PFSK-1 (cell line): ENCODE data around the gene PPP1R15A.

Experiments
- FOXP2 ChIP-seq: optimal IDR thresholded peaks from 2 replicates; pipeline ENCODE3; 2011; ENCODE audit warnings: borderline replicate concordance, control low read depth, inconsistent platforms; ENCODE audit not compliant: insufficient read depth; ENCODE audit errors: extremely low read length, extremely low read depth
- POLR2AphosphoS5 ChIP-seq: IDR thresholded peaks from 2 replicates; pipeline ENCODE4 v1.6.1; 2012; ENCODE audit warnings: low read depth, mild to moderate bottlenecking, control low read depth, low read length, moderate library complexity
- SIN3A ChIP-seq: IDR thresholded peaks from 2 replicates; pipeline ENCODE4 v1.6.1; 2012; ENCODE audit warnings: mild to moderate bottlenecking, low read length, moderate library complexity, borderline replicate concordance; ENCODE audit not compliant: insufficient read depth
- TAF1 ChIP-seq: IDR thresholded peaks from 2 replicates; pipeline ENCODE4 v1.6.1; 2012; ENCODE audit warnings: low read length, control low read depth, borderline replicate concordance; ENCODE audit not compliant: insufficient read depth
- TF ChIP-seq, protein P1 (sequence below), 2 experiments: IDR thresholded peaks; 2 replicates each; pipeline versions ENCODE4 v1.6.1 to v1.8.0; 2011 to 2012; ENCODE audit warnings: low read depth in 2 of 2, low read length in 2 of 2, control low read depth in 1 of 2, inconsistent platforms in 1 of 2, mild to moderate bottlenecking in 1 of 2, moderate library complexity in 1 of 2; ENCODE audit not compliant: insufficient read depth in 1 of 2

Gene PPP1R15A

DNA sequence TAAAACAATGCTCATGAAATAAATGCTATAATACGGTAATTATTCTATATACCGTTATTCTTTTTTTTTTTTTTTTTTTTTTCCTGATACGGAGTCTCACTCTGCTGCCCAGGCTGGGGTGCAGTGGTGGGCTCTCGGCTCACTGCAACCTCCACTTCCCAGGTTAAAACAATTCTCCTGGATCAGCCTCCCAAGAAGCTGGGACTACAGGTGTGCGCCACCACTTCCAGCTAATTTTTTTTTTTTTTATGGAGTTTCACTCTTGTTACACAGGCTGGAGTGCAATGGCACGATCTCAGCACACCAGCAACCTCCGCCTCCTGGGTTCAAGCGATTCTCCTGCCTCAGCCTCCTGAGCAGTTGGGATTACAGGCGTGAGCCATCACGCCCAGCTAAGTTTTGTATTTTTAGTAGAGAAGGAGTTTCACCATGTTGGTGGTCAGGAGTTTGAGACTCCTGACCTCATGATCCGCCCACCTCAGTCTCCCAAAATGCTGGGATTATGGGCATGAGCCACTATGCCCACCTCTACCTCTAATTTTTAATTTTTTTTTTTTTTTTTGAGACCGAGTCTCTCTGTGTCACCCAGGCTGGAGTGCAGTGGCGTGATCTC lies 6.9 kb downstream of the PPP1R15A start:
- TF ChIP-seq FOXP2 (no peak), TAF1 (no peak), SIN3A (no peak), POLR2AphosphoS5 (no peak)
- TF ChIP-seq, protein P1, sequence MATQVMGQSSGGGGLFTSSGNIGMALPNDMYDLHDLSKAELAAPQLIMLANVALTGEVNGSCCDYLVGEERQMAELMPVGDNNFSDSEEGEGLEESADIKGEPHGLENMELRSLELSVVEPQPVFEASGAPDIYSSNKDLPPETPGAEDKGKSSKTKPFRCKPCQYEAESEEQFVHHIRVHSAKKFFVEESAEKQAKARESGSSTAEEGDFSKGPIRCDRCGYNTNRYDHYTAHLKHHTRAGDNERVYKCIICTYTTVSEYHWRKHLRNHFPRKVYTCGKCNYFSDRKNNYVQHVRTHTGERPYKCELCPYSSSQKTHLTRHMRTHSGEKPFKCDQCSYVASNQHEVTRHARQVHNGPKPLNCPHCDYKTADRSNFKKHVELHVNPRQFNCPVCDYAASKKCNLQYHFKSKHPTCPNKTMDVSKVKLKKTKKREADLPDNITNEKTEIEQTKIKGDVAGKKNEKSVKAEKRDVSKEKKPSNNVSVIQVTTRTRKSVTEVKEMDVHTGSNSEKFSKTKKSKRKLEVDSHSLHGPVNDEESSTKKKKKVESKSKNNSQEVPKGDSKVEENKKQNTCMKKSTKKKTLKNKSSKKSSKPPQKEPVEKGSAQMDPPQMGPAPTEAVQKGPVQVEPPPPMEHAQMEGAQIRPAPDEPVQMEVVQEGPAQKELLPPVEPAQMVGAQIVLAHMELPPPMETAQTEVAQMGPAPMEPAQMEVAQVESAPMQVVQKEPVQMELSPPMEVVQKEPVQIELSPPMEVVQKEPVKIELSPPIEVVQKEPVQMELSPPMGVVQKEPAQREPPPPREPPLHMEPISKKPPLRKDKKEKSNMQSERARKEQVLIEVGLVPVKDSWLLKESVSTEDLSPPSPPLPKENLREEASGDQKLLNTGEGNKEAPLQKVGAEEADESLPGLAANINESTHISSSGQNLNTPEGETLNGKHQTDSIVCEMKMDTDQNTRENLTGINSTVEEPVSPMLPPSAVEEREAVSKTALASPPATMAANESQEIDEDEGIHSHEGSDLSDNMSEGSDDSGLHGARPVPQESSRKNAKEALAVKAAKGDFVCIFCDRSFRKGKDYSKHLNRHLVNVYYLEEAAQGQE (IDR thresholded peaks at IDR 0.05; ENCODE audit: insufficient read depth in 1 of 2, low read depth in 2 of 2, low read length in 2 of 2) = no peak

DNA sequence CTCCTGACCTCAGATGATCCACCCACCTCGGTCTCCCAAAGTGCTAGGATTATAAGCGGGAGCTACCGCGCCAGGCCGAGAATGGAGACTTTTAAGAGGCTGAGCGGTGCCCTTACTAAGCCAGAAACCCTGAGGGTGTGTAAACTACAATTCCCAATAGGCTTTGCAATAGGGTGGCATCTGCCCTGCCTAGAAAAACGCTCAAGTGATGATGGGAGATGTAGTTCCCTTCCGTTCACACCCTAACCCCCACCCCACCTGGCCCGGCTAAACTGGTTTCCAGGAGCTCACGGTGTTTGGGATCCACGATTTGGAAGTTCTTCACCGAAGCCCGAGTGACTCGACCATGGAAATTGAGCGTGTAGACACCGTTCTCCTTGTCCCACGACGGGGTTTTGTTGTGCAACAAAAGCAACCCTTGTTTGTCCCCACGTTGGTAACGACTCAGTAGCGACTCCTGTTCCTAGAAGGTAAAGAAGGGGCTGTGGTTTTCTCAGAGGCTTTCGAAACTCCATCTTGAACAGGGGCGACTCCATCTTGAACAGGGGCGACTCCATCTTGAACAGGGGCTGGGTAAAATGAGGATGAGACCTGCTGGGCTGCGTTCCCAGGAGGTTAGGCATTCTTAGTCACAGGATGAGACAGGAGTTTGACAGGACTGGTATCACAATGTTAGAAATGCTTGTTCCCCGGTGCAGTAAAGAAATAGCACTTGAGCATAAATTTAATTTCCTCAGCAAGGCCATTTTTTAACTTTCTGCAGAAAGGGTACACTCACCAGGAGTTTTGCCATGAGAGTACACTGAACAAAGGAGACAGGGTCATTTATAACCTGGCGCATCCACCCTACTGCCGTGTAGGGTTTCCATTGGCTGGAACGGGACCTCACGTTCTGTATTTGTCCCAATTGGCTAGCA lies 9.8 kb downstream of the PPP1R15A start:
- no peak for TF ChIP-seq TAF1
- TF ChIP-seq POLR2AphosphoS5 = no peak
- no peak for TF ChIP-seq FOXP2
- no peak for TF ChIP-seq SIN3A
- TF ChIP-seq, protein P1 (IDR thresholded peaks at IDR 0.05; ENCODE audit: insufficient read depth in 1 of 2, low read depth in 2 of 2, low read length in 2 of 2) = no peak

DNA sequence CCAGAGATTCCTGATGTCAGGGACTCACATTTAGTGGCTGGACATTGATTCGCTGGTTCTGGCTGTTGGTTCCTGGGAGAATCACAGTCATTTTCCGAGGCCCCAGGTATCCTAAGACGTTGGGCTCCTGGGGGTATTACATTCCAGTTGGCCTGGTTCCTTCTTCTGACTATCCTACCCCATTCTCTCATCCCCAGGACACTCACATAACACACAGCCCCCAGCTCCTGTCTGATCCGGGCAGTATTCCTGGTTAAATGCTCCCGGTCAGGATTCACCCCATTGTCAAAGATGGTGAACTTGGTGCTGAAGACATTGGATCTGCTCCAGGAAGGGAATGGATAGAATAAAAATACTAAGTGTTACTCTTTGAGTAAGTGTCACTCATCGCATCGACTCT lies 11.5 kb downstream of the PPP1R15A start:
- no peak for TF ChIP-seq FOXP2
- no peak for TF ChIP-seq TAF1

DNA sequence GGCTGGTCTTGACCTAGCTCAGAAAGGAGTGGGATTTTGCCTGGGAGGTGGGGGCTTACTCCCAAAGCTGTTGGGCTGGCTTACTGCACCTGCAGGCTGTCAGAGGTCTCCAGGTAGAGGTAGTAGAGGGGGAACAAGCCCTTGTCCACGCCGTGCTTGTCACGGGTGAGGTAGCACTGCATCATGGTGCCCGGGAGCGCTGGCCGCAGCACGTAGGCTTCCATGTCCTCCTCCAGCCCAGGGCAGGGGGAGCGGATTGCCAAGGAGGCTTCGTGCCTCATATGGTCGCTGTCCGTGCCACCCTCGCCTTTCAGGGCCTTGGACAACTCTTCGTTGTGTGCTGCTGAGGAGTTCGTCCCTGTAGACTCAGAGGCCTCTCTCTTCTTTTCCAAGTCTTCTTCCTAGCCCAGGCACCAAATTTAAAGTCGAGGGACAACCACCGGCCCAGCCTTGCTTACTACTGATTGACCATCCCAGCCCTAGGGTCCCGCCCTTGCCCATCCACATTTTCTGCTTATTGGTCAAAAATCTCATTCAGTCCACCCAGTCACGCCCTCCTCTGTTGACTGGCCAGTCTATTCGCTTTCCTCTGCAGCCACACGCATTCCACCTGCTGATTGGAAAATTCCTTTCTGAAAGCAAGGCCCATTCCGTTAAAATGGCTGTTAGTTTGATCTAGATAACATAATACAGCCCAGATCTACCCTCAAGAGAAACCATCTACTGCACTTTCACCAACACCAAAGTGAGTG lies 15.8 kb downstream of the PPP1R15A start:
- TF ChIP-seq, protein P1 (IDR thresholded peaks at IDR 0.05; ENCODE audit: insufficient read depth in 1 of 2, low read depth in 2 of 2, low read length in 2 of 2) = no peak
- no peak for TF ChIP-seq POLR2AphosphoS5
- TF ChIP-seq FOXP2 = no peak

DNA sequence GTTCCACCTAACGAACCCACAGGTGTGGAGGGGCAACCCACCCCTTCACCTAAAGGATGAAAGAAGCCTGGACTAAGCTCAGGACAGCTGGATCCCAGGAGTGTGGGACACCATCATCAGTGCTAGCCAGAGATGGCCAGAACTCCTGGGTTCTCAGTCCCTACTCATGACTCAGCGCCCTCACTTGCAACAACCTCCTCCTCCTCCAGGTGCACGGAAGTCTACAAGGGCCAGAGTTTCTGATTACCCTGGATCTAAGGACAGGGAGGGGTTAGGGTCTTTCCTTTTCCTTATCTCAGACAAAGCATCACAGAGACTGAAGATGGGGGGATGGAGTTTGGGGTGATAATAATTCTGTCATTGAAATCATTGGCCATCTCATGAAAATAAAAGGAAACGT lies 18.3 kb downstream of the PPP1R15A start:
- TF ChIP-seq TAF1 = no peak
- TF ChIP-seq FOXP2 = no peak
- TF ChIP-seq, protein P1 (IDR thresholded peaks at IDR 0.05; ENCODE audit: insufficient read depth in 1 of 2, low read depth in 2 of 2, low read length in 2 of 2) = no peak
- TF ChIP-seq POLR2AphosphoS5 = no peak
- TF ChIP-seq SIN3A = no peak
